ENCODE data around the gene ST3GAL4.

The ST3GAL4 gene

GRCh38 chr11:126430581-126431335, 75.3 kb downstream of the ST3GAL4 start:
- DNase-seq, result no peak

- DNase-seq, result no peak
Observed at GRCh38 chr11:126431401-126432064, 76.0 kb downstream of the ST3GAL4 start.

- no peak for DNase-seq
Observed at GRCh38 chr11:126432065-126432461, 76.6 kb downstream of the ST3GAL4 start.

- DNase-seq, result no peak
Observed at GRCh38 chr11:126432525-126432924, 77.0 kb downstream of the ST3GAL4 start.

- DNase-seq, result no peak
Observed at GRCh38 chr11:126433244-126433846, 77.9 kb downstream of the ST3GAL4 start.

GRCh38 chr11:126433989-126434949, 78.8 kb downstream of the ST3GAL4 start:
- no peak for DNase-seq

- DNase-seq, result no peak
Observed at GRCh38 chr11:126434950-126435335, 79.5 kb downstream of the ST3GAL4 start.

GRCh38 chr11:126436209-126436755, 80.8 kb downstream of the ST3GAL4 start:
- DNase-seq, result no peak

GRCh38 chr11:126437731-126438130, 82.2 kb downstream of the ST3GAL4 start:
- DNase-seq, result no peak

- no peak for DNase-seq
Observed at GRCh38 chr11:126438272-126438671, 82.8 kb downstream of the ST3GAL4 start.

- DNase-seq, result no peak
Observed at GRCh38 chr11:126438691-126439090, 83.2 kb downstream of the ST3GAL4 start.

- DNase-seq, result no peak
Observed at GRCh38 chr11:126440276-126440675, 84.8 kb downstream of the ST3GAL4 start.

GRCh38 chr11:126440792-126441514, 85.5 kb downstream of the ST3GAL4 start:
- DNase-seq, result peak; percentile 80

GRCh38 chr11:126443120-126443519, 87.6 kb downstream of the ST3GAL4 start:
- DNase-seq, result no peak

GRCh38 chr11:126444072-126444471, 88.6 kb downstream of the ST3GAL4 start:
- no peak for DNase-seq

GRCh38 chr11:126446581-126446980, 91.1 kb downstream of the ST3GAL4 start:
- no peak for DNase-seq

GRCh38 chr11:126450198-126450597, 94.7 kb downstream of the ST3GAL4 start:
- no peak for DNase-seq

- DNase-seq, result no peak
Observed at GRCh38 chr11:126450806-126451205, 95.3 kb downstream of the ST3GAL4 start.

GRCh38 chr11:126451211-126451802, 95.8 kb downstream of the ST3GAL4 start:
- no peak for DNase-seq

GRCh38 chr11:126452241-126453101, 97.0 kb downstream of the ST3GAL4 start:
- no peak for DNase-seq
